Inferior parietal cortex (tissue), 1 donor: ENCODE data around the gene CSPG4.
"Not testable (repeated sequence)": the region's sequence is repeated elsewhere in the genome, so short reads cannot be mapped to it uniquely, and the experiment has no call there.

Source experiments
- DNase-seq: peaks from one replicate; pipeline ENCODE4 v3.0.0-alpha.2; 2016; ENCODE audit errors: extremely low spot score

Gene CSPG4

GRCh38 chr15:75648156-75649000, 64.3 kb downstream of the CSPG4 start:
- DNase-seq: peak; percentile 15

- peak; percentile 32 for DNase-seq
These were observed 65.1 kb downstream of the CSPG4 start, which contains the start of gene SNX33 for GRCh38 chr15:75647370-75648155. SNX33 (plus strand) TSS chr15:75647912; CDS start chr15:75649103, 1,191 bp downstream.

GRCh38 chr15:75646944-75647364, 65.7 kb downstream of the CSPG4 start:
- DNase-seq: peak; percentile 16

GRCh38 chr15:75646112-75646943, 66.3 kb downstream of the CSPG4 start:
- no peak for DNase-seq

GRCh38 chr15:75644376-75644775, 68.3 kb downstream of the CSPG4 start:
- DNase-seq: no peak

GRCh38 chr15:75641603-75642002, 71.0 kb downstream of the CSPG4 start:
- no peak for DNase-seq

- no peak for DNase-seq
These were observed 71.5 kb downstream of the CSPG4 start for GRCh38 chr15:75641179-75641503.

- DNase-seq: peak; percentile 51
These were observed 72.0 kb downstream of the CSPG4 start for GRCh38 chr15:75640483-75641178.

- peak; percentile 99 for DNase-seq
These were observed 72.8 kb downstream of the CSPG4 start, which contains the start of gene IMP3 for GRCh38 chr15:75639709-75640482. IMP3 (minus strand) TSS chr15:75640224; CDS start chr15:75640168, 56 bp downstream.

- peak; percentile 57 for DNase-seq
These were observed 73.4 kb downstream of the CSPG4 start for GRCh38 chr15:75639191-75639708.

GRCh38 chr15:75637245-75638009, 75.2 kb downstream of the CSPG4 start:
- DNase-seq: no peak

GRCh38 chr15:75636026-75636425, 76.6 kb downstream of the CSPG4 start:
- DNase-seq: no peak

- not testable (repeated sequence) for DNase-seq
These were observed 78.7 kb downstream of the CSPG4 start for GRCh38 chr15:75633922-75634321.

- DNase-seq: no peak
These were observed 80.7 kb downstream of the CSPG4 start for GRCh38 chr15:75631935-75632334.

- peak; percentile 93 for DNase-seq
These were observed 86.9 kb downstream of the CSPG4 start, which contains the start of gene SNUPN for GRCh38 chr15:75625542-75626347. SNUPN (minus strand) TSS chr15:75625725; CDS start chr15:75621051, 4,674 bp downstream.
